Activated B cell treated with CpG ODN at 0.5 μM for 24 hours (primary cell): ENCODE results near the gene PIK3AP1. TPM values are rescaled to one million over a fixed set of nuclear protein-coding genes. Genes with fewer than 3 reads are reported as not detected.

ENCODE experiments used
- ATAC-seq: fragments of 200-7000 bp; cut with Tn5 transposase; one replicate; pipeline ENCODE4 v1.10.0; 2021; ENCODE audit warnings: low read depth, mild to moderate bottlenecking, moderate library complexity
- CTCF ChIA-PET: fragments of 350-600 bp; sonication (Branson Sonifier 250); formaldehyde crosslinking; loops from one replicate; lab custom pipeline; 2021; ENCODE audit warnings: antibody characterized with exemption; lab: Charles Lee
- POLR2A ChIA-PET: fragments of 350-600 bp; sonication (Branson Sonifier 250); formaldehyde crosslinking; loops from one replicate; lab custom pipeline; 2021; ENCODE audit warnings: antibody characterized with exemption; lab: Charles Lee
- DNase-seq: peaks from one replicate; pipeline ENCODE4 v3.0.0; 2022
- H3K27ac Mint-ChIP-seq: one replicate; pipeline ENCODE4 v1.8.0; 2020; ENCODE audit warnings: mixed read lengths
- H3K27me3 Mint-ChIP-seq: one replicate; pipeline ENCODE4 v1.8.0; 2021; ENCODE audit warnings: mixed read lengths
- H3K36me3 Mint-ChIP-seq: one replicate; pipeline ENCODE4 v1.8.0; 2021; ENCODE audit warnings: low read depth, mixed read lengths
- H3K4me1 Mint-ChIP-seq: one replicate; pipeline ENCODE4 v1.8.0; 2021; ENCODE audit warnings: mixed read lengths
- H3K4me3 Mint-ChIP-seq: one replicate; pipeline ENCODE4 v1.8.0; 2020; ENCODE audit warnings: mild to moderate bottlenecking, mixed read lengths
- H3K9me3 Mint-ChIP-seq: one replicate; pipeline ENCODE4 v1.8.0; 2020; ENCODE audit warnings: mixed read lengths
- CTCF ChIP-seq: fragments of 200-600 bp; IDR thresholded peaks from one replicate; pipeline ENCODE4 v1.8.0; 2022; ENCODE audit warnings: antibody characterized with exemption, mild to moderate bottlenecking
- intact Hi-C: fragments of 100-400 bp; cut with micrococcal nuclease; formaldehyde crosslinking; loops from one replicate; pipeline ENCODE4 v1.15.1; 2024
- total RNA-seq: library from RNA; stranded (reverse); gene quantifications from 2 replicates; pipeline ENCODE4 v1.2.3, GENCODE V29; 2022

Gene PIK3AP1
- total RNA-seq, 1 donor from 2014 or later: 157 TPM

DNA sequence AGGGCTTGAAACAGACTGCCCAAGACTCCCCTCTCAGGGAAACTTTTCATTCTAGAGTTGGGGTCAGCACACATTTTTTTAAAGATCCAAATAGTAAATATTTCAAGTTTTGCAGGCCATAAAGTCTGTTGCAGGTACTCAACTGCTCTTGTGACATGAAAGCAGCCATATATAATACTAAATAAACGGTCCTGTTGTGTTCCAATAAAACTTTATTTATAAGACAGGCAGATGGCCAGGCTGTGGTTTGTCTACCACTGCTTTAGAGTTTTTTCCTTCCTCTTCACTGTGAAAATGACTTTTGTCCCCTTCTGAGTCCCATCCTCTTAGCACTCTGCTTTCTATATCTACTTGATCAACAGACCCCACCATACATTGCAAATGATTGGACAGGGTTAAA is 93.0 kb downstream of the PIK3AP1 start:
- H3K4me3 Mint-ChIP-seq: no peak overlapping the region
- TF ChIP-seq CTCF: no peak
- no peaks in the 10 kb centered on the region for H3K4me1 Mint-ChIP-seq
- H3K36me3 Mint-ChIP-seq: peaks cover 84% of the 10 kb centered on the region
- intact Hi-C loops: no loop called here
- H3K27me3 Mint-ChIP-seq: no peaks in the 10 kb centered on the region
- ChIA-PET CTCF (no interaction called here), POLR2A (no interaction called here)
- no peak overlapping the region for H3K27ac Mint-ChIP-seq
- DNase-seq (no peak), ATAC-seq (no peak)
- no peaks in the 10 kb centered on the region for H3K9me3 Mint-ChIP-seq

DNA sequence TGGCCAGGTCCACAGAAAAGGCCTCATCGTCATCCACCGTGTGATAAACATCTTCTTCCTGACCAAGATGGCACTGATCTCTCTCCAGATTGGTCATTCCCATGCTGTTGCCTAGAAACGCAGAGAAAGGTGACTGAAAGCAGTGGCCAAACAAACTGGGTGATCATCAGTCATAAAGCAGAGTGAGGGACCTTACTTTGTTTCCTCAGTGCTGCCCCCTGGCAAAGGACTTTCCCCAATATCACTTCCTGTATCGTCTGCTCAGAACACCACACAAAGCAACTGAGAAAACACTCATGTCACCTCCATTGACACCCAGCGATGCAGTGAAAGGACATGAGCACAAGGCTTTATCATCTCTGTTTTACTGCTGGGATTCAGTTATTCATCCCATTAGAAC is 93.5 kb downstream of the PIK3AP1 start:
- H3K27me3 Mint-ChIP-seq: no peaks in the 10 kb centered on the region
- peak; percentile 40 for ATAC-seq
- H3K9me3 Mint-ChIP-seq: no peaks in the 10 kb centered on the region
- intact Hi-C loops: loop anchor here (1.0 kb wide), 1 partner anchor 230 kb away; no protein-coding TSS in a partner anchor
- DNase-seq: no peak
- ChIA-PET POLR2A (no interaction called here), CTCF (interaction anchor here (0.7 kb wide), 1 partner anchor 64 kb away, joined by 3 read pairs; no protein-coding TSS in a partner anchor)
- H3K4me3 Mint-ChIP-seq: no peak overlapping the region
- H3K27ac Mint-ChIP-seq: peak overlapping the region; percentile 46
- peaks cover 86% of the 10 kb centered on the region for H3K36me3 Mint-ChIP-seq
- TF ChIP-seq CTCF: no peak
- no peaks in the 10 kb centered on the region for H3K4me1 Mint-ChIP-seq

GRCh38 chr10:96625173-96625572 is 95.1 kb downstream of the PIK3AP1 start:
- H3K27ac Mint-ChIP-seq: no peak overlapping the region
- DNase-seq (no peak), ATAC-seq (no peak)
- H3K4me1 Mint-ChIP-seq: no peaks in the 10 kb centered on the region
- intact Hi-C loops: no loop called here
- no peaks in the 10 kb centered on the region for H3K9me3 Mint-ChIP-seq
- H3K4me3 Mint-ChIP-seq: no peak overlapping the region
- CTCF ChIA-PET: no interaction called here
- POLR2A ChIA-PET: no interaction called here
- TF ChIP-seq CTCF: no peak
- H3K36me3 Mint-ChIP-seq: peaks cover 90% of the 10 kb centered on the region
- no peaks in the 10 kb centered on the region for H3K27me3 Mint-ChIP-seq

GRCh38 chr10:96622013-96622787 is 98.1 kb downstream of the PIK3AP1 start:
- intact Hi-C loops: no loop called here
- DNase-seq: no peak
- ATAC-seq: no peak
- H3K36me3 Mint-ChIP-seq: peaks cover 95% of the 10 kb centered on the region
- no peak overlapping the region for H3K4me3 Mint-ChIP-seq
- ChIA-PET CTCF (no interaction called here), POLR2A (no interaction called here)
- no peaks in the 10 kb centered on the region for H3K9me3 Mint-ChIP-seq
- H3K4me1 Mint-ChIP-seq: no peaks in the 10 kb centered on the region
- H3K27me3 Mint-ChIP-seq: no peaks in the 10 kb centered on the region
- TF ChIP-seq CTCF: no peak
- no peak overlapping the region for H3K27ac Mint-ChIP-seq

DNA sequence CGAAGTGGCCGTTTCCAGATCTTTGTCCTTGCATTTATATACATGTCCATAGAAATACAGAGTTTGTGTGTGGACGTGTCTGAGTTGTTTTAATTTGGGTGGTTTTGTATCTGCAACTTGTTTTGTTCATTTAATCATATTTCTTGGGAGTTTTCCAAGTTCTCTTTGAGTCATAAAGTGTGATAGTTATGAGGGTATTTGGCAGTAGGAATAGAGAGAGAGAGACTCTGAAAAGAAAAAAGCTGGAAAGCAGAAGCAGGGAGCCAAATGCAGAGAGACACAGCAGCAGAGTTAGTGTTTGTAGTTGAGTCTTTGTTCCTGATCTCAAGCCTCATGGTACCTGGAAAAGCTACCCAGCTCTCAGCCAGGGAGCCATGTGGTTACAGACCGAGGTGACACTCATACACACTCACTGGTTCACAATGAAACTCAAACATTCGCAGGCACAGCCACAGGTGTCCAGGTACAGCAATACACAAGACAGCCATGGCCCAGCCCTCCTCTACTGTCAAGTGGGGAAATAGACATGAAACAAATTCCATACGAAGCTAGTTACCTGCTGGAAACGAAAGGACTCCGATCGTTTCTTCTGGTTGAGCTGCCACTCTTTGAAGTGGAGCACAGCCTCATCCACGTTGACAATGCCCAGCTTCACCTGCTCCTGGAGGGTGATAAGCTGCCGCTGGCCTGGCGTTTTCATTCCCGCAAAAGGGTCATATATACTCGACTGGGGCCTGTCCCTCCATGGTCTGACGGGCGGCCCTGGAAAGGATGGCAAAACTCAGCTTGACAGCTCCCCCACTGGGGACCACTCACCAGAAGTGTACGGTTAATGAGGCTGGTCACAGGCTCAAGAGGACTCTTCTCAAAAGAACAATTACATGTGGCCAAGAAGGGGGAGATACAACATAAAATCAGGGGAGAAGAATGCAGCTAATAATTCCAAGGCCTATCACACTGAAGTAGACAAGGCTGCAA is 100.2 kb downstream of the PIK3AP1 start:
- POLR2A ChIA-PET: no interaction called here
- Mint-ChIP-seq H3K27me3 (no peaks in the 10 kb centered on the region), H3K4me1 (no peaks in the 10 kb centered on the region), H3K27ac (peak overlapping the region; percentile 59), H3K36me3 (peaks cover 95% of the 10 kb centered on the region), H3K4me3 (no peak overlapping the region), H3K9me3 (no peaks in the 10 kb centered on the region)
- DNase-seq (no peak), ATAC-seq (no peak)
- CTCF ChIA-PET: no interaction called here
- intact Hi-C loops: no loop called here
- no peak for TF ChIP-seq CTCF
